Muscle layer of duodenum (tissue), 2 donors: ENCODE measurements around the gene ZER1.

Experiments
- H3K27ac ChIP-seq: one replicate; pipeline ENCODE4 v1.7.0; 2013; ENCODE audit warnings: mild to moderate bottlenecking, low read length
- H3K27me3 ChIP-seq: one replicate; pipeline ENCODE4 v1.7.0; 2013; ENCODE audit warnings: low read depth, mild to moderate bottlenecking, control low read depth, low read length
- H3K36me3 ChIP-seq, 2 donors: one replicate each; pipeline ENCODE4 v1.7.0; 2013; ENCODE audit warnings: low read length in 2 of 2, control low read depth in 1 of 2, mild to moderate bottlenecking in 1 of 2; ENCODE audit not compliant: insufficient read depth in 2 of 2, control insufficient read depth in 1 of 2
- H3K4me1 ChIP-seq, 2 donors: one replicate each; pipeline ENCODE4 v1.7.0; 2013; ENCODE audit warnings: low read length in 2 of 2, mild to moderate bottlenecking in 2 of 2, control low read depth in 1 of 2, moderate library complexity in 1 of 2; ENCODE audit not compliant: insufficient read depth in 2 of 2, control insufficient read depth in 1 of 2
- H3K4me3 ChIP-seq, 2 donors: one replicate each; pipeline ENCODE4 v1.7.0; 2013; ENCODE audit warnings: low read length in 2 of 2, low read depth in 1 of 2, mild to moderate bottlenecking in 1 of 2
- H3K9me3 ChIP-seq, 2 donors: one replicate each; pipeline ENCODE4 v1.7.0; 2013; ENCODE audit warnings: low read length in 2 of 2, control low read depth in 1 of 2, mild to moderate bottlenecking in 1 of 2; ENCODE audit not compliant: control insufficient read depth in 1 of 2
- donor health status: healthy.

Gene ZER1

GRCh38 chr9:128771745-128772519 is at the start of gene ZER1:
Gene ZER1, minus strand, starts transcription at chr9:128771927. Its CDS starts 16,362 bp downstream, at chr9:128755565.
- peak within 1 kb of the TSS; percentile 96 to 97 for H3K4me3 ChIP-seq
- no peaks in the 10 kb centered on the region for H3K27me3 ChIP-seq
- H3K36me3 ChIP-seq, result peaks cover 0 to 6% of the 10 kb centered on the region in 2 donors
- H3K9me3 ChIP-seq, result no peaks in the 10 kb centered on the region
- H3K27ac ChIP-seq, result peak within 1 kb of the TSS; percentile 90
- H3K4me1 ChIP-seq, result peaks cover 0 to 15% of the 10 kb centered on the region in 2 donors

- no peaks in the 10 kb centered on the region for H3K9me3 ChIP-seq
- no peaks in the 10 kb centered on the region for H3K27me3 ChIP-seq
- H3K4me3 ChIP-seq, result no peak overlapping the region
- H3K36me3 ChIP-seq, result peaks cover 14 to 44% of the 10 kb centered on the region in 2 donors
- no peak overlapping the region for H3K27ac ChIP-seq
- H3K4me1 ChIP-seq, result peaks cover 0 to 14% of the 10 kb centered on the region in 2 donors
Measured at GRCh38 chr9:128820665-128821583, 49.2 kb upstream of the ZER1 start.

- H3K27me3 ChIP-seq, result no peaks in the 10 kb centered on the region
- H3K9me3 ChIP-seq, result no peaks in the 10 kb centered on the region
- H3K4me1 ChIP-seq, result peaks cover 0 to 14% of the 10 kb centered on the region in 2 donors
- H3K36me3 ChIP-seq, result peaks cover 14 to 35% of the 10 kb centered on the region in 2 donors
- peak overlapping the region in 1 of 2 donors; percentile 78 for H3K4me3 ChIP-seq
- H3K27ac ChIP-seq, result no peak overlapping the region
Measured at GRCh38 chr9:128819716-128820664, 48.3 kb upstream of the ZER1 start.

GRCh38 chr9:128818839-128819715 is 47.4 kb upstream of the ZER1 start:
- Histone ChIP-seq H3K4me3 (peak overlapping the region; percentile 26 to 78), H3K36me3 (peaks cover 8 to 26% of the 10 kb centered on the region in 2 donors), H3K27ac (no peak overlapping the region)

GRCh38 chr9:128818099-128818838 is 46.5 kb upstream of the ZER1 start, which contains the start of gene ENDOG:
Gene ENDOG, plus strand, starts transcription at chr9:128818500. Its CDS starts 185 bp downstream, at chr9:128818685.
- no peak within 1 kb of the TSS for H3K27ac ChIP-seq
- peaks cover 0 to 14% of the 10 kb centered on the region in 2 donors for H3K4me1 ChIP-seq
- H3K36me3 ChIP-seq, result peaks cover 8 to 18% of the 10 kb centered on the region in 2 donors
- H3K27me3 ChIP-seq, result no peaks in the 10 kb centered on the region
- H3K9me3 ChIP-seq, result no peaks in the 10 kb centered on the region
- peak within 1 kb of the TSS; percentile 59 to 78 for H3K4me3 ChIP-seq

More at GRCh38 chr9:128818839-128819715, 47.4 kb upstream of the ZER1 start:
- H3K27me3 ChIP-seq, result no peaks in the 10 kb centered on the region
- H3K4me1 ChIP-seq, result peaks cover 0 to 14% of the 10 kb centered on the region in 2 donors
- H3K9me3 ChIP-seq, result no peaks in the 10 kb centered on the region

GRCh38 chr9:128810873-128811272 is 39.1 kb upstream of the ZER1 start:
- peaks cover 10 to 26% of the 10 kb centered on the region in 2 donors for H3K36me3 ChIP-seq
- H3K27ac ChIP-seq, result no peak overlapping the region
- no peaks in the 10 kb centered on the region for H3K4me1 ChIP-seq
- H3K27me3 ChIP-seq, result no peaks in the 10 kb centered on the region
- H3K4me3 ChIP-seq, result no peak overlapping the region
- no peaks in the 10 kb centered on the region for H3K9me3 ChIP-seq

- no peaks in the 10 kb centered on the region for H3K9me3 ChIP-seq
- no peak overlapping the region for H3K4me3 ChIP-seq
- H3K27me3 ChIP-seq, result no peaks in the 10 kb centered on the region
- H3K36me3 ChIP-seq, result peaks cover 17 to 36% of the 10 kb centered on the region in 2 donors
- H3K27ac ChIP-seq, result no peak overlapping the region
- no peaks in the 10 kb centered on the region for H3K4me1 ChIP-seq
Measured at GRCh38 chr9:128809831-128810230, 38.1 kb upstream of the ZER1 start.

- H3K9me3 ChIP-seq, result no peaks in the 10 kb centered on the region
- no peaks in the 10 kb centered on the region for H3K27me3 ChIP-seq
- H3K4me3 ChIP-seq, result no peak overlapping the region
- H3K36me3 ChIP-seq, result peaks cover 17 to 40% of the 10 kb centered on the region in 2 donors
- H3K4me1 ChIP-seq, result no peaks in the 10 kb centered on the region
- H3K27ac ChIP-seq, result no peak overlapping the region
Measured at GRCh38 chr9:128809036-128809599, 37.4 kb upstream of the ZER1 start.

- Histone ChIP-seq H3K4me1 (no peaks in the 10 kb centered on the region), H3K27me3 (no peaks in the 10 kb centered on the region), H3K27ac (no peak overlapping the region), H3K4me3 (no peak overlapping the region), H3K9me3 (no peaks in the 10 kb centered on the region), H3K36me3 (peaks cover 18 to 46% of the 10 kb centered on the region in 2 donors)
Measured at GRCh38 chr9:128808543-128808942, 36.8 kb upstream of the ZER1 start.
